NCI-H1105 treated with DMSO at 0.1 percent for 48 hours (cell line): ENCODE measurements around the gene ACOT6.
"Not testable (repeated sequence)": the region's sequence is repeated elsewhere in the genome, so short reads cannot be mapped to it uniquely, and the experiment has no call there.

Experiments
- DNase-seq: peaks from one replicate; lab custom pipeline; 2025; lab: John Stamatoyannopoulos, UW

The ACOT6 gene

GRCh38 chr14:73599499-73599898, 12.8 kb upstream of the ACOT6 start:
- DNase-seq, result no peak

GRCh38 chr14:73602994-73603393, 9.3 kb upstream of the ACOT6 start:
- DNase-seq, result no peak

- no peak for DNase-seq
These were observed 6.0 kb upstream of the ACOT6 start for GRCh38 chr14:73606271-73606670.

GRCh38 chr14:73607241-73607640, 5.1 kb upstream of the ACOT6 start:
- DNase-seq, result no peak

- DNase-seq, result no peak
These were observed 1.6 kb upstream of the ACOT6 start for GRCh38 chr14:73610687-73611086.

GRCh38 chr14:73613046-73613383, 698 bp downstream of the ACOT6 start:
- peak; percentile 20 for DNase-seq

- DNase-seq, result no peak
These were observed 1.2 kb downstream of the ACOT6 start for GRCh38 chr14:73613419-73613963.

- DNase-seq, result no peak
These were observed 4.5 kb downstream of the ACOT6 start for GRCh38 chr14:73616831-73617230.

GRCh38 chr14:73619524-73619923, 7.2 kb downstream of the ACOT6 start:
- no peak for DNase-seq

- no peak for DNase-seq
These were observed 8.0 kb downstream of the ACOT6 start for GRCh38 chr14:73620268-73620667.

GRCh38 chr14:73623504-73624054, 11.3 kb downstream of the ACOT6 start:
- no peak for DNase-seq

GRCh38 chr14:73625706-73626105, 13.4 kb downstream of the ACOT6 start:
- no peak for DNase-seq

- no peak for DNase-seq
These were observed 14.8 kb downstream of the ACOT6 start for GRCh38 chr14:73627151-73627558.

GRCh38 chr14:73630009-73630780, 17.9 kb downstream of the ACOT6 start:
- no peak for DNase-seq

GRCh38 chr14:73633116-73634010, 21.0 kb downstream of the ACOT6 start:
- DNase-seq, result peak; percentile 65

GRCh38 chr14:73634011-73634833, 21.9 kb downstream of the ACOT6 start:
- DNase-seq, result peak; percentile 46

- not testable (repeated sequence) for DNase-seq
These were observed 24.0 kb downstream of the ACOT6 start for GRCh38 chr14:73636355-73636754.

GRCh38 chr14:73637830-73638229, 25.5 kb downstream of the ACOT6 start:
- DNase-seq, result no peak

GRCh38 chr14:73640796-73641365, 28.6 kb downstream of the ACOT6 start:
- no peak for DNase-seq

- DNase-seq, result peak; percentile 94
These were observed 32.4 kb downstream of the ACOT6 start, which contains the start of gene DNAL1 for GRCh38 chr14:73644531-73645247. Gene DNAL1 (plus strand): TSS chr14:73644986. CDS start chr14:73645040, 54 bp downstream.

GRCh38 chr14:73645248-73645610, 32.9 kb downstream of the ACOT6 start:
- DNase-seq, result peak; percentile 29
